AG09309 (cell line): ENCODE data around the gene ZFAND3.
"Not testable (repeated sequence)": the region's sequence is repeated elsewhere in the genome, so short reads cannot be mapped to it uniquely, and the experiment has no call there.

Experiments
- DNase-seq: peaks from one replicate; pipeline ENCODE4 v3.0.0-alpha.2; 2010; ENCODE audit warnings: low read depth
- H3K4me3 ChIP-seq: 2 replicates; pipeline ENCODE4 v1.5.1; 2011; ENCODE audit warnings: mild to moderate bottlenecking, low read depth, low read length, moderate library complexity; ENCODE audit not compliant: control insufficient read depth
- TF ChIP-seq, protein P1 (sequence below): IDR thresholded peaks from 2 replicates; pipeline ENCODE4 v1.5.1; 2011; ENCODE audit warnings: mild to moderate bottlenecking, low read depth, low read length, inconsistent platforms; ENCODE audit not compliant: insufficient read depth, control insufficient read depth; ENCODE audit errors: missing control alignments

ZFAND3 gene

DNA sequence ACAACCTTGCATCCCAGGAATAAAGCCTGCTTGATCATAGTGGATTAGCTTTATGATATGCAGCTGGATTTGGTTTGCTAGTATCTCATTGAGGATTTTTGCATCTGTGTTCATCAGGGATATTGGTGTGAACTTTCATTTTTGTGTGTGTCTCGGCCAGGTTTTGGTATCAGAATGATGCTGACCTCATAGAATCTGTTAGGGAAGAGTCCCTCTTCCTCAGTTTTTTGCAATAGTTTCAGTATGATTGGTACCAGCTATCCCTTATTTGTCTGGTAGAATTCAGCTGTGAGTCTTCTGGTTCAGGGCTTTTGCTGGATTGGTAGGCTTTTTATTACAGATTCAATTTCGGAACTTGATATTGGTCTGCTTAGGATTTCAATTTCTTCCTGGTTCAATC lies 132.5 kb downstream of the ZFAND3 start:
- TF ChIP-seq, protein P1, sequence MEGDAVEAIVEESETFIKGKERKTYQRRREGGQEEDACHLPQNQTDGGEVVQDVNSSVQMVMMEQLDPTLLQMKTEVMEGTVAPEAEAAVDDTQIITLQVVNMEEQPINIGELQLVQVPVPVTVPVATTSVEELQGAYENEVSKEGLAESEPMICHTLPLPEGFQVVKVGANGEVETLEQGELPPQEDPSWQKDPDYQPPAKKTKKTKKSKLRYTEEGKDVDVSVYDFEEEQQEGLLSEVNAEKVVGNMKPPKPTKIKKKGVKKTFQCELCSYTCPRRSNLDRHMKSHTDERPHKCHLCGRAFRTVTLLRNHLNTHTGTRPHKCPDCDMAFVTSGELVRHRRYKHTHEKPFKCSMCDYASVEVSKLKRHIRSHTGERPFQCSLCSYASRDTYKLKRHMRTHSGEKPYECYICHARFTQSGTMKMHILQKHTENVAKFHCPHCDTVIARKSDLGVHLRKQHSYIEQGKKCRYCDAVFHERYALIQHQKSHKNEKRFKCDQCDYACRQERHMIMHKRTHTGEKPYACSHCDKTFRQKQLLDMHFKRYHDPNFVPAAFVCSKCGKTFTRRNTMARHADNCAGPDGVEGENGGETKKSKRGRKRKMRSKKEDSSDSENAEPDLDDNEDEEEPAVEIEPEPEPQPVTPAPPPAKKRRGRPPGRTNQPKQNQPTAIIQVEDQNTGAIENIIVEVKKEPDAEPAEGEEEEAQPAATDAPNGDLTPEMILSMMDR, result no peak
- no peak for DNase-seq
- H3K4me3 ChIP-seq, result no peak overlapping the region

DNA sequence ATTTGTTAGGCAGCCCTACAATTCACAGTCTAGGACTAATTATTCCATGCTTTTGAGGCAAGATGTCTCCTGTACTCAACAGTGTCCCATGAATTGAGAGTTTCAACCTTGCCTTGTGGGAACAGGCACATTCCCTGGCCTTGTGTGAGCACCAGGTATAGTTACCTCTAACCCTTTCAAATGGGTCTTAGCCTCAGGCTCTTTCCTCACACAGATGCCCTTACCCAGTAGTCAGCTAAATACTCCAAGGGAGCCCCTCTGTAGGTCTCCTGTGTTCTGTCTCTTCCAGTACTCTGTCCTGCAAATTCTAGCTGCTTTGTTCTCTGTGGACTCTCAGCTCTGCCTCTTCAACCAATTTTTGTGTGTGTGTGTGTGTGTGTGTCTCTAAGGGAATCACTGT lies 135.3 kb downstream of the ZFAND3 start:
- no peak for DNase-seq
- TF ChIP-seq, protein P1, result no peak
- no peak overlapping the region for H3K4me3 ChIP-seq

DNA sequence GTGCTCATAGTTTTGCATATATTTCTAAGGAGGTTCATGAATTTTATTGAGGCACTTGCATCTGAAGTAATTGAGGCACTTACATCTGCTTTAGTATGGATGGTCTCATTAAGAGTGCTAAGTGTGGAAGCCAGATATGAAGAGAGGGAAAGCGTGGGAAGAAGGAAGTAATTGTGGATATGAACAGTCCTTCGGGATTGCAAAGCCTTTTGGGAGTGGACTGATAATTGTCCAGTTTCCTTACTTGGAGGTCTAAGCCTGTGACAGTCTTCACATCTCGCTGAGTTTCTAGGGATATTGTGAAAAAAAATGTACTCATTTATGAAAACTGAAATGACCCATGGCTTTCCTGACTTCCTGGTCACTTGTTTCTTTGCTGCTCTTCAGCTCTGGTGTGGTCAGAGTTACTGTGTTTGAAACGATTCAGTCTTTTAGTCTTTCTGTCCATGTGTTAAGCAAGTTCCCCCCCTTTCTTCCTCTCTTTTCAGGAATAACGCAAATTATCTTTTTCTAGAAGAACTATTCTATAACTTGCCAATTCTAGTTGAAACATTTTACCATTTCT lies 137.3 kb downstream of the ZFAND3 start:
- no peak for DNase-seq
- TF ChIP-seq, protein P1, result no peak
- no peak overlapping the region for H3K4me3 ChIP-seq

DNA sequence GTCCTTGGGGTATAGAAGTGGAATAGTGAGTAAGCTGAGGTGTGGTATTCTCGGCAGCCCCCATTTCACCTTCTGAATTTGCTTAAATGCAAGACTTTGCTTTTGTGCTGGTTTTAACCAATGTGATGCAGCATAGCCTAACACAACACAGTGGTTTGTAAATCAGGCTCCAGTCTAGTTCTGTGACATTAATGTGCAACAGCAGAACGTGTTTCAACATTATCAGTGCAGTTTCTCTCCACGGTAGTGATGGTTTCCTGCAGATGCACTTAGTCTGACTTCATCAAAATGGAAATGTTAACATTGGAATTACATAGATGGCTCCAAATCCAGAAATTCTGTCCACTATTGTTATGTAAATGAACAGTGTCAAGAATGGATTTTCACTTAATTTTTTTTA lies 139.5 kb downstream of the ZFAND3 start:
- TF ChIP-seq, protein P1, result no peak
- H3K4me3 ChIP-seq, result no peak overlapping the region
- DNase-seq, result no peak

DNA sequence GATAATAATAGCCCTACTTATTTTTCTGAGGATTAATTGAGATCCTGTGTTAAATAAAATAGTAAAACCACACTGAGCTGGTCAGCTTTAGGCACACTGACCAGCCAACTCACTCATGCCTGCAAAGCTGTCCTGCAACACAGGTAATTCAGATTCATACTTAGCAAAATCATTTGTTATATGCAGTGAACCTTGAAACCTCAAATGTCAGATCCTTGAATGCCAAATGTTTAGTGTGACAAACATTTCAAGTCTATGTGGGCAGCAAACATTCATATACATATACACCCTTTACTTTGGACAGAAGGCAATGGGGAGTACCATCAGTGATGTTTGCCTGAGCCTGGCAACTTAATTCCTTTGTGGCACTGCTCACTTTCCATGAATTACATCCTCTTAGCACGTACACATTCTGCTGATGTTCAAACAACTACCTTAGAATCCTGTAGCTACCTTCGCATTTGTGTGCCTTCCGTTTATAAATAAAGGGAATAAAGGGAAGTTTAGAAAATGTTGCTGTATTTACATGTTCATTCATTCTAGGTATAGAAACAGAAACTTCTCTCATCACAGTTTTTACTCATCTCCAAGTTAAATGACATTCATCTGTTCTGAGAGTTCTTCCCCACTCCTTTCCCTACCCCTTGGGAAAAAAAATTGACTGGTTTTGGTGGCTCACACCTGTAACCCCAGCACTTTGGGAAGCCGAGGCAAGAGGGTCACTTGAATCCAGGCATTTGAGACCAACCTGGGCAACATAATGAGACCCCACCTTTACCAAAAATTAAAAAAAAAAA lies 140.8 kb downstream of the ZFAND3 start:
- H3K4me3 ChIP-seq, result no peak overlapping the region
- no peak for DNase-seq
- TF ChIP-seq, protein P1, result no peak

DNA sequence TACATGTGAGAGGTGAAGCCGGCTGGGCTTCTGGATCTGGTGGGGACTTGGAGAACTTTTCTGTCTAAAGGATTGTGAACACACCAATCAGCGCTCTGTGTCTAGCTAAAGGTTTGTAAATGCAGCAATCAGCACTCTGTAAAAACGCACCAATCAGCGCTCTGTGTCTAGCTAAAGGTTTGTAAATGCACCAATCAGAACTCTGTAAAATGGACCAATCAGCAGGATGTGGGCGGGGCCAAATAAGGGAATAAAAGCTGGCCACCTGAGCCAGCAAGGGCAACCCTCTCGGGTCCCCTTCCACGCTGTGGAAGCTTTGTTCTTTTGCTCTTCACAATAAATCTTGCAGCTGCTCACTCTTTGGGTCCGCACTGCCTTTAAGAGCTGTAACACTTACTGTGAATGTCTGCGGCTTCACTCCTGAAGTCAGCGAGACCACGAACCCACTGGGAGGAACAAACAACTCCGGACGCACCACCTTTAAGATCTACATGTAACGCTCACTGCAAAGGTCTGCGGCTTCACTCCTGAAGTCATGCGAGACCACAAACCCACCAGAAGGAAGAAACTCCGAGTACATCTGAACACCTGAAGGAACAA lies 143.1 kb downstream of the ZFAND3 start:
- H3K4me3 ChIP-seq, DNase-seq: not testable (repeated sequence)
